Thoracic aorta (tissue), 2 donors: Measurements from ENCODE around the gene CHP2. TPM values are rescaled to one million over a fixed set of nuclear protein-coding genes. Genes with fewer than 3 reads are reported as not detected.

ENCODE experiments used
- ATAC-seq: fragments of 150-250 bp; one replicate; pipeline ENCODE4 v1.8.0; 2017; ENCODE audit warnings: low read depth; ENCODE audit not compliant: insufficient number of reproducible peaks, low FRiP score
- DNase-seq: peaks from one replicate; pipeline ENCODE4 v3.0.0-alpha.2; 2020; ENCODE audit warnings: low spot score
- H3K27ac ChIP-seq, 2 donors: fragments of 200-600 bp; sonication (generic); 1 replicate in 1 of 2; 2 replicates in 1 of 2; pipeline ENCODE4 v1.5.1; 2016; ENCODE audit warnings: mild to moderate bottlenecking in 2 of 2, moderate library complexity in 2 of 2
- H3K27me3 ChIP-seq: fragments of 200-600 bp; sonication (generic); replicated peaks from 2 replicates; pipeline ENCODE4 v1.6.0; 2016; ENCODE audit warnings: mild to moderate bottlenecking; ENCODE audit not compliant: insufficient read depth
- H3K36me3 ChIP-seq: fragments of 200-600 bp; sonication (generic); one replicate; pipeline ENCODE4 v1.5.1; 2016
- H3K4me1 ChIP-seq, 2 donors: fragments of 200-600 bp; sonication (generic); 1 replicate in 1 of 2; 2 replicates in 1 of 2; pipeline versions ENCODE4 v1.5.1 to v1.6.0; 2016; ENCODE audit warnings: low read depth in 2 of 2, mild to moderate bottlenecking in 1 of 2; ENCODE audit not compliant: control insufficient read depth in 1 of 2
- H3K4me3 ChIP-seq: fragments of 200-600 bp; sonication (generic); 2 replicates; pipeline ENCODE4 v1.5.1; 2016; ENCODE audit warnings: mild to moderate bottlenecking
- H3K9me3 ChIP-seq: fragments of 200-600 bp; sonication (generic); 2 replicates; pipeline ENCODE4 v1.5.1; 2016
- total RNA-seq, 2 donors: library from RNA; depleted of rRNA; stranded (reverse); fragments of >200 nt; gene quantifications; one replicate each; pipeline versions ENCODE4 v1.1.0 to v1.2.3, GENCODE V29; 2016
- TF ChIP-seq, protein P1 (sequence below): fragments of 200-600 bp; sonication (generic); IDR thresholded peaks from one replicate; pipeline ENCODE4 v1.5.1; 2019; ENCODE audit warnings: antibody characterized with exemption

Gene CHP2
- total RNA-seq, 2 donors from 2014 or later: not detected

GRCh38 chr16:23786964-23787561 lies 32.2 kb downstream of the CHP2 start:
- no peaks in the 10 kb centered on the region for H3K36me3 ChIP-seq
- no peaks in the 10 kb centered on the region for H3K9me3 ChIP-seq
- H3K27me3 ChIP-seq: no peaks in the 10 kb centered on the region
- DNase-seq: no peak
- ATAC-seq: no peak
- TF ChIP-seq, protein P1, sequence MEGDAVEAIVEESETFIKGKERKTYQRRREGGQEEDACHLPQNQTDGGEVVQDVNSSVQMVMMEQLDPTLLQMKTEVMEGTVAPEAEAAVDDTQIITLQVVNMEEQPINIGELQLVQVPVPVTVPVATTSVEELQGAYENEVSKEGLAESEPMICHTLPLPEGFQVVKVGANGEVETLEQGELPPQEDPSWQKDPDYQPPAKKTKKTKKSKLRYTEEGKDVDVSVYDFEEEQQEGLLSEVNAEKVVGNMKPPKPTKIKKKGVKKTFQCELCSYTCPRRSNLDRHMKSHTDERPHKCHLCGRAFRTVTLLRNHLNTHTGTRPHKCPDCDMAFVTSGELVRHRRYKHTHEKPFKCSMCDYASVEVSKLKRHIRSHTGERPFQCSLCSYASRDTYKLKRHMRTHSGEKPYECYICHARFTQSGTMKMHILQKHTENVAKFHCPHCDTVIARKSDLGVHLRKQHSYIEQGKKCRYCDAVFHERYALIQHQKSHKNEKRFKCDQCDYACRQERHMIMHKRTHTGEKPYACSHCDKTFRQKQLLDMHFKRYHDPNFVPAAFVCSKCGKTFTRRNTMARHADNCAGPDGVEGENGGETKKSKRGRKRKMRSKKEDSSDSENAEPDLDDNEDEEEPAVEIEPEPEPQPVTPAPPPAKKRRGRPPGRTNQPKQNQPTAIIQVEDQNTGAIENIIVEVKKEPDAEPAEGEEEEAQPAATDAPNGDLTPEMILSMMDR: no peak
- no peak overlapping the region for H3K4me3 ChIP-seq
- no peaks in the 10 kb centered on the region for H3K4me1 ChIP-seq
- H3K27ac ChIP-seq: no peak overlapping the region

DNA sequence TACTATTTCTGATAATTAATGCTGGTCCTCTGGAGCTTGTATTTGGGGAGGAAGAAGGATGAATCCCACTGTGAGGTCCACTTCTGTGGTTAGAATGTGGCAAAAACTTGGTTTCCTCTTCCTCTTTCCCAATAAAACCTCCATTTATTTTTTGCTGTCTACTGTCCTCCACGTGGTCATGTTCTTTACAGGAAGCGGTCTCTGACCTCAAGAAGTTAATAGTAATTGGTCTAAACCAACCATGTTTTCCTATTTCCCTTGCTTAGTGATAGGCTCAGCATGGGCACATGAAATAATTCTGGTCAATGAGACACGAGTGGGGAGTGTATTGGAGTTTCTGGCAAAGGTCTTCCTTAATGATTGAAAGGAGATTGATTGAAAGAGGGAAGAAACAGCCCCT lies 33.9 kb downstream of the CHP2 start:
- DNase-seq (no peak), ATAC-seq (no peak)

GRCh38 chr16:23795378-23795777 lies 40.6 kb downstream of the CHP2 start:
- no peak for DNase-seq
- Histone ChIP-seq H3K9me3 (no peaks in the 10 kb centered on the region), H3K36me3 (no peaks in the 10 kb centered on the region), H3K4me3 (no peak overlapping the region), H3K27me3 (no peaks in the 10 kb centered on the region), H3K27ac (no peak overlapping the region), H3K4me1 (no peaks in the 10 kb centered on the region)
- TF ChIP-seq, protein P1: no peak
- ATAC-seq: no peak

More for the DNA sequence above, 33.9 kb downstream of the CHP2 start:
- TF ChIP-seq, protein P1: no peak
- Histone ChIP-seq H3K4me1 (no peaks in the 10 kb centered on the region), H3K36me3 (no peaks in the 10 kb centered on the region), H3K4me3 (no peak overlapping the region), H3K9me3 (no peaks in the 10 kb centered on the region), H3K27me3 (no peaks in the 10 kb centered on the region), H3K27ac (no peak overlapping the region)

GRCh38 chr16:23796941-23797340 lies 42.1 kb downstream of the CHP2 start:
- Histone ChIP-seq H3K36me3 (no peaks in the 10 kb centered on the region), H3K9me3 (no peaks in the 10 kb centered on the region), H3K27me3 (no peaks in the 10 kb centered on the region), H3K27ac (no peak overlapping the region), H3K4me3 (no peak overlapping the region), H3K4me1 (no peaks in the 10 kb centered on the region)
- DNase-seq: no peak
- ATAC-seq: no peak
- TF ChIP-seq, protein P1: no peak

DNA sequence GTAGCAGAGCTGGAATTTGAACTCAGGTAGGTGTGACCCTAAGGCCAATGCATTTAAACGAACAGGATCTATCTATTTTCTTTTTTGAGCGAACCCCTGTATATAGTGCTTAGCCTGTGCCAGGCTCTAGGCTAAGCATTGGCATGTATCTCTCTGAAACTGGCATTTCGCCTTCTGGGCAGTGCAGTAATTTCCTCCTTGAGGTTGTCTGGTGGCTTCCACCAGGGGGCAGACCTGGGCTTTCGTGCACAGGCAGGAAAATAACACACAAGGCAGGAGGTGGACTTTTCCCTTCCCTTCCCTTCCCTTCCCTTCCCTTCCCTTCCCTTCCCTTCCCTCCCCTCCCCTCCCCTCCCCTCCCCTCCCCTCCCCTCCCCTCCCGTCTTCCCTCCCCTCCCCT lies 46.6 kb downstream of the CHP2 start:
- TF ChIP-seq, protein P1: peak; percentile 56
- H3K36me3 ChIP-seq: no peaks in the 10 kb centered on the region

More for the DNA sequence above, 46.6 kb downstream of the CHP2 start:
- no peak overlapping the region for H3K4me3 ChIP-seq
- no peaks in the 10 kb centered on the region for H3K27me3 ChIP-seq
- H3K9me3 ChIP-seq: no peaks in the 10 kb centered on the region
- ATAC-seq: no peak
- H3K4me1 ChIP-seq: no peaks in the 10 kb centered on the region
- H3K27ac ChIP-seq: no peak overlapping the region
- DNase-seq: peak; percentile 8
